PC-9 (cell line): ENCODE measurements around the gene LRRFIP1. TPM values are rescaled to one million over a fixed set of nuclear protein-coding genes. Genes with fewer than 3 reads are reported as not detected.

Experiments
- BruUV-seq: library from RNA; stranded (reverse); fragments of 400-500 nt; replicated peaks from 2 replicates; lab custom pipeline; 2021; lab: Mats Ljungman, UMichigan
- CTCF ChIA-PET: fragments of 300-600 bp; sonication (Branson Sonifier 250); formaldehyde crosslinking; loops from one replicate; lab custom pipeline; 2022; ENCODE audit warnings: antibody characterized with exemption; lab: Charles Lee
- POLR2A ChIA-PET: fragments of 300-600 bp; sonication (Branson Sonifier 250); formaldehyde crosslinking; loops from one replicate; lab custom pipeline; 2022; ENCODE audit warnings: antibody characterized with exemption; ENCODE audit not compliant: unreplicated experiment; lab: Charles Lee
- DNase-seq, 2 experiments: peaks; one replicate each; pipeline versions ENCODE4 v3.0.0 to v3.0.0-alpha.2; 2015 to 2022; ENCODE audit warnings: mixed read lengths in 1 of 2
- H2AFZ ChIP-seq: fragments of 200-600 bp; sonication (generic); 2 replicates; pipeline ENCODE4 v1.8.1; 2017; ENCODE audit warnings: antibody characterized with exemption
- H3F3A ChIP-seq: fragments of 200-600 bp; sonication (generic); 2 replicates; pipeline ENCODE4 v1.8.1; 2017; ENCODE audit warnings: antibody characterized with exemption, mild to moderate bottlenecking, low read depth; ENCODE audit not compliant: insufficient read depth
- H3K27ac ChIP-seq: fragments of 200-600 bp; sonication (generic); 2 replicates; pipeline ENCODE4 v1.6.1; 2016; ENCODE audit warnings: mixed run types
- H3K27me3 ChIP-seq: fragments of 200-600 bp; sonication (generic); 2 replicates; pipeline ENCODE4 v1.6.1; 2016; ENCODE audit warnings: low read depth, mixed run types; ENCODE audit not compliant: insufficient read depth
- H3K36me3 ChIP-seq: fragments of 200-600 bp; sonication (generic); 2 replicates; pipeline ENCODE4 v1.6.1; 2016; ENCODE audit warnings: low read depth, mixed run types
- H3K4me1 ChIP-seq: fragments of 200-600 bp; sonication (generic); replicated peaks from 2 replicates; pipeline ENCODE4 v1.6.1; 2016; ENCODE audit warnings: mixed run types; ENCODE audit not compliant: insufficient read depth
- H3K4me2 ChIP-seq: fragments of 200-600 bp; sonication (generic); 2 replicates; pipeline ENCODE4 v1.6.1; 2017; ENCODE audit warnings: mixed run types
- H3K4me3 ChIP-seq: fragments of 200-600 bp; sonication (generic); 2 replicates; pipeline ENCODE4 v1.6.1; 2016; ENCODE audit warnings: mixed run types
- H3K79me2 ChIP-seq: fragments of 200-600 bp; sonication (generic); 2 replicates; pipeline ENCODE4 v1.6.1; 2017; ENCODE audit warnings: low read depth, mixed run types
- H3K9me2 ChIP-seq: fragments of 200-600 bp; sonication (generic); 2 replicates; pipeline ENCODE4 v1.8.1; 2017; ENCODE audit warnings: mild to moderate bottlenecking; ENCODE audit not compliant: insufficient read depth
- H3K9me3 ChIP-seq: fragments of 200-600 bp; sonication (generic); 2 replicates; pipeline ENCODE4 v1.8.1; 2016; ENCODE audit warnings: low read depth; ENCODE audit not compliant: insufficient read depth
- H4K20me1 ChIP-seq: fragments of 200-600 bp; sonication (generic); 2 replicates; pipeline ENCODE4 v1.8.1; 2017; ENCODE audit not compliant: insufficient read depth
- EZH2 ChIP-seq: fragments of 200-600 bp; sonication (generic); IDR thresholded peaks from 2 replicates; pipeline ENCODE4 v1.8.0; 2017; ENCODE audit warnings: antibody characterized with exemption, low read depth
- intact Hi-C: fragments of 100-400 bp; cut with micrococcal nuclease; formaldehyde crosslinking; loops from one replicate; pipeline ENCODE4 v1.10.0; 2022; ENCODE audit not compliant: unreplicated experiment
- total RNA-seq: library from RNA; stranded (reverse); gene quantifications from 2 replicates; pipeline ENCODE4 v1.2.3, GENCODE V29; 2021
- TF ChIP-seq, protein P1 (sequence below): fragments of 200-600 bp; sonication (generic); conservative IDR thresholded peaks from 2 replicates; pipeline ENCODE4 v1.6.1; 2017; ENCODE audit warnings: mixed run types, antibody characterized with exemption, mild to moderate bottlenecking, moderate library complexity

The LRRFIP1 gene
- total RNA-seq, 1 experiment from 2014 or later = 238 TPM

DNA sequence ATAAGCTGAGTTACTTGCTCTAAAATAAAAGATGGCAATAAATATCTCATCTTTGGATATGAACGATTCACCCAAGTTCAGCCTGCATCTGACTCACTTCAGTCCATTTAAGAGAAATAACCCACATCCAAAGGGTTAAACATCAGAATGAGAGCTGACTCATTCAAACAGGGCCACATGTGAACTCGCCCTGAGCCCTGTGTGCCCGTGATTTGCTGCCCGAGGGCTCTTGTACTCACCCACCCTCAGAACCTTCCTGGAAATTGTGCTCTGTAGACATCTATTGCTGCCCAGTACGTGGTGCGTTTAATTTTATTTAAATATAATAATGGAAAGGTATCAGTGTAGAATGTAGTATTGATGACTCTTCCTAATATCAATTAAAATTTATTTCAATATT is 104.3 kb downstream of the LRRFIP1 start:
- no peaks in the 10 kb centered on the region for H3K9me2 ChIP-seq
- ChIA-PET POLR2A (interaction anchor here (0.6 to 1.0 kb wide), 3 partner anchors 8 to 231 kb away, joined by 4 to 6 read pairs (median 4); no protein-coding TSS in a partner anchor), CTCF (interaction anchor here (0.6 kb wide), 1 partner anchor 45 kb away, joined by 3 read pairs; no protein-coding TSS in a partner anchor)
- H4K20me1 ChIP-seq = peaks cover 92% of the 10 kb centered on the region
- H3F3A ChIP-seq = peaks cover 25% of the 10 kb centered on the region; the same call in 1 of the 2 replicates
- DNase-seq = peak; percentile 69 to 77
- no peak overlapping the region for H2AFZ ChIP-seq
- H3K9me3 ChIP-seq = no peaks in the 10 kb centered on the region
- intact Hi-C loops = loop anchor here (1.0 to 2.0 kb wide), 2 partner anchors 17 to 39 kb away; no protein-coding TSS in a partner anchor
- H3K4me2 ChIP-seq = peak overlapping the region; percentile 27
- TF ChIP-seq, protein P1, sequence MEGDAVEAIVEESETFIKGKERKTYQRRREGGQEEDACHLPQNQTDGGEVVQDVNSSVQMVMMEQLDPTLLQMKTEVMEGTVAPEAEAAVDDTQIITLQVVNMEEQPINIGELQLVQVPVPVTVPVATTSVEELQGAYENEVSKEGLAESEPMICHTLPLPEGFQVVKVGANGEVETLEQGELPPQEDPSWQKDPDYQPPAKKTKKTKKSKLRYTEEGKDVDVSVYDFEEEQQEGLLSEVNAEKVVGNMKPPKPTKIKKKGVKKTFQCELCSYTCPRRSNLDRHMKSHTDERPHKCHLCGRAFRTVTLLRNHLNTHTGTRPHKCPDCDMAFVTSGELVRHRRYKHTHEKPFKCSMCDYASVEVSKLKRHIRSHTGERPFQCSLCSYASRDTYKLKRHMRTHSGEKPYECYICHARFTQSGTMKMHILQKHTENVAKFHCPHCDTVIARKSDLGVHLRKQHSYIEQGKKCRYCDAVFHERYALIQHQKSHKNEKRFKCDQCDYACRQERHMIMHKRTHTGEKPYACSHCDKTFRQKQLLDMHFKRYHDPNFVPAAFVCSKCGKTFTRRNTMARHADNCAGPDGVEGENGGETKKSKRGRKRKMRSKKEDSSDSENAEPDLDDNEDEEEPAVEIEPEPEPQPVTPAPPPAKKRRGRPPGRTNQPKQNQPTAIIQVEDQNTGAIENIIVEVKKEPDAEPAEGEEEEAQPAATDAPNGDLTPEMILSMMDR = no peak
- TF ChIP-seq EZH2 = no peak
- H3K36me3 ChIP-seq = peaks cover 27% of the 10 kb centered on the region
- no peaks in the 10 kb centered on the region for H3K27me3 ChIP-seq
- no peak overlapping the region for H3K4me3 ChIP-seq
- BruUV-seq = no TSS peak
- H3K79me2 ChIP-seq = peaks cover 98% of the 10 kb centered on the region
- peak overlapping the region; percentile 6; the same call in 1 of the 2 replicates for H3K27ac ChIP-seq
- H3K4me1 ChIP-seq = peaks cover 31% of the 10 kb centered on the region

DNA sequence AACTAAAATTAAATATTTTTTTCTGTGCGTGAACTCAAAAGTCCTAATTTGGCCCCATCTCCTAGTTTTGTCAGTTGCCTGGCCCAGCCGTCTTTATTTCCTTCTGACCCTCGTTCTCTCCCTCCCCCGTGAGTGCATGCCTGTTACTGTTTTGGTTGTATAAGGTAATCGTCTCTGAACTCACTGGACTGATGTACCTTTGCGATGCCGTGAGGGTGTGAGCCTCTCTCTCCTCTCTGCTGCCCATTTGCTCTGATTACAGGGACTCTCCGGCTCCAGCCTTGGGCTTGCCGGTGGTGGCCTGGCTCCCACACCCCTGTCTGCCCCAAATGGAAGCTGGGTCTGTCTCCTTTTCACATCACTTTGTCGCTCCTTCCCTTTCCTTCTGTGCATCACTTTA is 104.7 kb downstream of the LRRFIP1 start:
- intact Hi-C loops = no loop called here
- Histone ChIP-seq H3K79me2 (peaks cover 98% of the 10 kb centered on the region), H3K27ac (no peak overlapping the region), H3K4me1 (peaks cover 31% of the 10 kb centered on the region), H3K9me3 (no peaks in the 10 kb centered on the region), H3K9me2 (no peaks in the 10 kb centered on the region), H3K4me2 (no peak overlapping the region), H3K36me3 (peaks cover 24% of the 10 kb centered on the region), H3K27me3 (no peaks in the 10 kb centered on the region), H3F3A (peaks cover 23% of the 10 kb centered on the region; the same call in 1 of the 2 replicates), H3K4me3 (no peak overlapping the region), H2AFZ (no peak overlapping the region), H4K20me1 (peaks cover 92% of the 10 kb centered on the region)
- ChIA-PET POLR2A (interaction anchor here (0.5 to 0.7 kb wide), 2 partner anchors 11 to 780 kb away, joined by 4 to 6 read pairs; no protein-coding TSS in a partner anchor), CTCF (interaction anchor here (0.6 kb wide), 1 partner anchor 45 kb away, joined by 3 read pairs; no protein-coding TSS in a partner anchor)
- DNase-seq = no peak
- no TSS peak for BruUV-seq
- TF ChIP-seq, protein P1 = no peak
- no peak for TF ChIP-seq EZH2

DNA sequence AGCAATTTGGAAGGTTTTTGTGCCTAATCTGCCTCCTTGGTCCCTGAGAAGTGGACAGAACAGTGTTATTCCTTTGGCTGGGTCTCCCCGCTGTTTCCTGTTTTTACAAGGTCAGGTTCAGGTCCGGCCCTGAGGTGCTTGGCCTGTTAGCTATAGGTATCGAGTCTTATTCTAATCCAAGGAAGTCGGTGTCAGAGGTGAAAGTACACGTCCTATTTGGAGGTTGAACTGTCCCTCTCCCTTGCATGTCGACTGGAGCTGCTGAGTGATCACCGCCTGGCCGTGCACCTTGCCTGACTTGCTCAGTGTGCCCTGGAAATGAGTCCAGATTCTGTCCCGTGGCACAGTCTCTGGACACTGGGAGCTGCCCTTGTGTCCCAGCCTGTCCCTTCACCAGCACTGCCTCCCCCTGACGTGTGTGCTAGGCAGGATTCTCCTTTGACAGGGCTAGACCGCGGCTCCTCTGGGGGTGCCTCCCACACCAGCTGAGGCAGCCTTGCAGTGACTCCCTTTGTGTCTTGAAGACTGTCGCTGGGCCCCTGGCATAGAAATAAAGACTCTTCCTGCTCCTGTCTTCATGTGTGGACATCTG is 105.5 kb downstream of the LRRFIP1 start:
- Histone ChIP-seq H3K27me3 (no peaks in the 10 kb centered on the region), H2AFZ (no peak overlapping the region), H3K4me1 (peaks cover 31% of the 10 kb centered on the region), H3F3A (peaks cover 23% of the 10 kb centered on the region; the same call in 1 of the 2 replicates), H3K4me3 (no peak overlapping the region), H3K79me2 (peaks cover 98% of the 10 kb centered on the region), H3K27ac (no peak overlapping the region), H3K4me2 (no peak overlapping the region), H3K9me2 (no peaks in the 10 kb centered on the region), H3K9me3 (no peaks in the 10 kb centered on the region), H4K20me1 (peaks cover 92% of the 10 kb centered on the region), H3K36me3 (peaks cover 28% of the 10 kb centered on the region)
- POLR2A ChIA-PET = interaction anchor here (0.5 to 0.7 kb wide), 2 partner anchors 12 to 781 kb away, joined by 4 to 6 read pairs; no protein-coding TSS in a partner anchor
- intact Hi-C loops = no loop called here
- no TSS peak for BruUV-seq
- TF ChIP-seq, protein P1 = no peak
- TF ChIP-seq EZH2 = no peak
- DNase-seq = no peak
- CTCF ChIA-PET = interaction anchor here (1.4 kb wide), 1 partner anchor 46 kb away, joined by 12 read pairs; no protein-coding TSS in a partner anchor
